ENCODE data around the gene UBE2L3. TPM values are rescaled to one million over a fixed set of nuclear protein-coding genes. Genes with fewer than 3 reads are reported as not detected.

The UBE2L3 gene
- total and polyA plus RNA-seq, 2 of the 13 experiments (the other 11 are each of a cell fraction or from before 2014, with no cell fraction given): 30.2 to 58.1 TPM

DNA sequence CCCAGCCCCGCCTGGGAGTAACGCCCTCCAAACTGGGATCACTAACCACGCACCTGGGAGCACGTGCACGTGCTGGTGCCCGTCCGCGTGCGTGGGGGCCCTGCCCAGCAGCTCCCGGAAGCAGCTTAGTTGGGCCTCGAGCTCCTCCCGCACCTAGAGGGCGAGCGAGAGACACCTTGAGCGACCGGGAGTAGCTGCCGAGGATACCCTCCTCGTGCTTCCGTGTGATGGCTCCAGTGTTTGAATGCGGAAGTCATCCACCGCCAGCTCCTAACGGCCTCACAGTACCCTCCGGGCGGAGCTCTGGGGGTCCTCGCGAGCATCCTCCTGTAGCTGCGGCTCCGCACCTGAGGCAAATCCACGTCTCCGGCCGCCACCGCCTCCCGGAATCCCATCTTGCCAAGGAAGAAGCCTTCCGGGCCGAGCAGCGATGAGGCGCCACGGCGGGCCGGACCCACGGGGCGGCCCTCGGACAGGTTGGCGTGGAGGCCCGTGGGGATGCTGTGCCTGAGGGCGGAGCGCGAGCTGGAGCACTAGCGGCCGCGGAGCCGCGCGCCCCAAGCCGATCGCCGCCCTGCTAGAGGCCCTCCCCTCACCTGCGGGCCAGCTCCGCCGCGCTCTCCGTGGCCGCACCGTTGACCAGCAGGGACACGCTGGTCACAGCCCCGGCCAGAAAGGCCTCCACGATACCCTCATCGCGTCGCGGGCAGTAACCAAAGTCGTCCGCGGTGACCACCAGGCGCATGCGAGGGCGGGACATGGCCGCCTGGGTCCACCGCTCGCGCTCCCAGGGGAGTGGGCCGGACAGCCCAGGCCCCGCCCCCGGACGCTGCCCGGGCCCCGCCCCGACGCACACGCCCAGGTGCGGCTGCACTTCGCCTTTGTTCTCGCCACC is 62.0 kb downstream of the UBE2L3 start, which contains the start of gene YDJC (continued):
- TF ChIP-seq ZNF607 (CRISPR knock-in tag; IDR thresholded peaks at IDR 0.05; ENCODE audit: borderline replicate concordance): no peak
- TF ChIP-seq ZNF724P (CRISPR knock-in tag; IDR thresholded peaks at IDR 0.05; ENCODE audit: borderline replicate concordance): no peak
- peak; percentile 99 for TF ChIP-seq ZNF280B (CRISPR knock-in tag; IDR thresholded peaks at IDR 0.05; ENCODE audit: borderline replicate concordance)
- TF ChIP-seq, protein P1, sequence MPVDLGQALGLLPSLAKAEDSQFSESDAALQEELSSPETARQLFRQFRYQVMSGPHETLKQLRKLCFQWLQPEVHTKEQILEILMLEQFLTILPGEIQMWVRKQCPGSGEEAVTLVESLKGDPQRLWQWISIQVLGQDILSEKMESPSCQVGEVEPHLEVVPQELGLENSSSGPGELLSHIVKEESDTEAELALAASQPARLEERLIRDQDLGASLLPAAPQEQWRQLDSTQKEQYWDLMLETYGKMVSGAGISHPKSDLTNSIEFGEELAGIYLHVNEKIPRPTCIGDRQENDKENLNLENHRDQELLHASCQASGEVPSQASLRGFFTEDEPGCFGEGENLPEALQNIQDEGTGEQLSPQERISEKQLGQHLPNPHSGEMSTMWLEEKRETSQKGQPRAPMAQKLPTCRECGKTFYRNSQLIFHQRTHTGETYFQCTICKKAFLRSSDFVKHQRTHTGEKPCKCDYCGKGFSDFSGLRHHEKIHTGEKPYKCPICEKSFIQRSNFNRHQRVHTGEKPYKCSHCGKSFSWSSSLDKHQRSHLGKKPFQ (CRISPR knock-in tag; IDR thresholded peaks at IDR 0.05; ENCODE audit: insufficient replicate concordance): peak; percentile 72
- TF ChIP-seq NBN (conservative IDR thresholded peaks at IDR 0.05): no peak
- no peak for TF ChIP-seq FIP1L1 (IDR thresholded peaks at IDR 0.05; ENCODE audit: borderline replicate concordance, insufficient read depth, low read depth, low read length)
- peak; percentile 71 for TF ChIP-seq ZNF629 (CRISPR knock-in tag; conservative IDR thresholded peaks at IDR 0.05)
- TF ChIP-seq, protein P2, sequence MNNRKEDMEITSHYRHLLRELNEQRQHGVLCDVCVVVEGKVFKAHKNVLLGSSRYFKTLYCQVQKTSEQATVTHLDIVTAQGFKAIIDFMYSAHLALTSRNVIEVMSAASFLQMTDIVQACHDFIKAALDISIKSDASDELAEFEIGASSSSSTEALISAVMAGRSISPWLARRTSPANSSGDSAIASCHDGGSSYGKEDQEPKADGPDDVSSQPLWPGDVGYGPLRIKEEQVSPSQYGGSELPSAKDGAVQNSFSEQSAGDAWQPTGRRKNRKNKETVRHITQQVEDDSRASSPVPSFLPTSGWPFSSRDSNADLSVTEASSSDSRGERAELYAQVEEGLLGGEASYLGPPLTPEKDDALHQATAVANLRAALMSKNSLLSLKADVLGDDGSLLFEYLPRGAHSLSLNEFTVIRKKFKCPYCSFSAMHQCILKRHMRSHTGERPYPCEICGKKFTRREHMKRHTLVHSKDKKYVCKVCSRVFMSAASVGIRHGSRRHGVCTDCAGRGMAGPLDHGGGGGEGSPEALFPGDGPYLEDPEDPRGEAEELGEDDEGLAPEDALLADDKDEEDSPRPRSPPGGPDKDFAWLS (CRISPR knock-in tag; IDR thresholded peaks at IDR 0.05; ENCODE audit: borderline replicate concordance): 0 out of 2 replicates have a peak, but pooled peaks have one; percentile 80
- TF ChIP-seq KDM2A (CRISPR knock-in tag; IDR thresholded peaks at IDR 0.05; ENCODE audit: borderline replicate concordance, low read depth): peak; percentile 86
- peak; percentile 76; the same call in 1 of the 2 replicates for TF ChIP-seq THRA (CRISPR knock-in tag; IDR thresholded peaks at IDR 0.05; ENCODE audit: borderline replicate concordance)
- 0 out of 2 replicates have a peak, but pooled peaks have one; percentile 27 for TF ChIP-seq HNF1A (IDR thresholded peaks at IDR 0.05; ENCODE audit: low read depth)
- peak; percentile 79 for TF ChIP-seq HNF1A (CRISPR knock-in tag; IDR thresholded peaks at IDR 0.05; ENCODE audit: borderline replicate concordance)
- TF ChIP-seq KDM5A (IDR thresholded peaks at IDR 0.05; ENCODE audit: borderline replicate concordance, low read length): peak; percentile 72; the same call in 1 of the 2 replicates
- TF ChIP-seq RFXAP (CRISPR knock-in tag; IDR thresholded peaks at IDR 0.05; ENCODE audit: borderline replicate concordance): peak; percentile 87
- TF ChIP-seq CAMTA2 (CRISPR knock-in tag; IDR thresholded peaks at IDR 0.05; ENCODE audit: borderline replicate concordance): no peak
- no peak for TF ChIP-seq NFIC (IDR thresholded peaks at IDR 0.05; ENCODE audit: low read length)
